RWPE1 (cell line): ENCODE measurements around the gene ZNRF2.

Experiments
- CTCF ChIA-PET: fragments of 350-600 bp; sonication (Branson Sonifier 250); formaldehyde crosslinking; extraction: SDS; loops from one replicate; lab custom pipeline; 2021; lab: Yijun Ruan, JAX
- POLR2A ChIA-PET: fragments of 400-600 bp; formaldehyde crosslinking; extraction: SDS; loops from one replicate; lab custom pipeline; 2020; ENCODE audit warnings: antibody characterized with exemption; ENCODE audit not compliant: low non-redundant PET; lab: Yijun Ruan, JAX
- DNase-seq: peaks from one replicate; pipeline ENCODE4 v3.0.0; 2012; ENCODE audit warnings: low spot score
- H3K27ac ChIP-seq: fragments of 450-650 bp; 2 replicates; pipeline ENCODE4 v1.5.1; 2017
- CTCF ChIP-seq: fragments of 450-650 bp; conservative IDR thresholded peaks from 2 replicates; pipeline ENCODE4 v1.5.1; 2017; ENCODE audit warnings: low read depth, mild to moderate bottlenecking

ZNRF2 gene

GRCh38 chr7:30351286-30351685 lies 66.9 kb downstream of the ZNRF2 start:
- no peak overlapping the region for H3K27ac ChIP-seq
- no peak for TF ChIP-seq CTCF
- no peak for DNase-seq
- POLR2A ChIA-PET = no interaction called here
- CTCF ChIA-PET = interaction anchor here (0.7 kb wide), 1 partner anchor 57 kb away, joined by 3 read pairs; no protein-coding TSS in a partner anchor

- POLR2A ChIA-PET = no interaction called here
Measured at GRCh38 chr7:30351724-30352123, 67.3 kb downstream of the ZNRF2 start.

GRCh38 chr7:30352169-30352568 lies 67.8 kb downstream of the ZNRF2 start:
- ChIA-PET CTCF (no interaction called here), POLR2A (no interaction called here)
- H3K27ac ChIP-seq = no peak overlapping the region
- no peak for TF ChIP-seq CTCF
- DNase-seq = no peak

More at GRCh38 chr7:30351724-30352123, 67.3 kb downstream of the ZNRF2 start:
- no peak overlapping the region for H3K27ac ChIP-seq
- TF ChIP-seq CTCF = no peak
- DNase-seq = no peak
- CTCF ChIA-PET = interaction anchor here (0.7 kb wide), 1 partner anchor 57 kb away, joined by 3 read pairs; no protein-coding TSS in a partner anchor

GRCh38 chr7:30353532-30353931 lies 69.1 kb downstream of the ZNRF2 start:
- ChIA-PET CTCF (interaction anchor here (0.6 kb wide), 1 partner anchor 11 kb away, joined by 3 read pairs; no protein-coding TSS in a partner anchor), POLR2A (no interaction called here)

GRCh38 chr7:30353932-30354607 lies 69.7 kb downstream of the ZNRF2 start:
- POLR2A ChIA-PET = no interaction called here
- TF ChIP-seq CTCF = no peak
- no peak for DNase-seq
- CTCF ChIA-PET = no interaction called here
- no peak overlapping the region for H3K27ac ChIP-seq

More at GRCh38 chr7:30353532-30353931, 69.1 kb downstream of the ZNRF2 start:
- no peak overlapping the region for H3K27ac ChIP-seq
- TF ChIP-seq CTCF = no peak
- DNase-seq = no peak

GRCh38 chr7:30354791-30355190 lies 70.4 kb downstream of the ZNRF2 start:
- no peak for TF ChIP-seq CTCF
- no peak overlapping the region for H3K27ac ChIP-seq
- DNase-seq = no peak
- ChIA-PET POLR2A (interaction anchor here (0.7 kb wide), 1 partner anchor 23 kb away, joined by 3 read pairs; no protein-coding TSS in a partner anchor), CTCF (no interaction called here)
